Measurements from ENCODE around the gene CDH15.

DNA sequence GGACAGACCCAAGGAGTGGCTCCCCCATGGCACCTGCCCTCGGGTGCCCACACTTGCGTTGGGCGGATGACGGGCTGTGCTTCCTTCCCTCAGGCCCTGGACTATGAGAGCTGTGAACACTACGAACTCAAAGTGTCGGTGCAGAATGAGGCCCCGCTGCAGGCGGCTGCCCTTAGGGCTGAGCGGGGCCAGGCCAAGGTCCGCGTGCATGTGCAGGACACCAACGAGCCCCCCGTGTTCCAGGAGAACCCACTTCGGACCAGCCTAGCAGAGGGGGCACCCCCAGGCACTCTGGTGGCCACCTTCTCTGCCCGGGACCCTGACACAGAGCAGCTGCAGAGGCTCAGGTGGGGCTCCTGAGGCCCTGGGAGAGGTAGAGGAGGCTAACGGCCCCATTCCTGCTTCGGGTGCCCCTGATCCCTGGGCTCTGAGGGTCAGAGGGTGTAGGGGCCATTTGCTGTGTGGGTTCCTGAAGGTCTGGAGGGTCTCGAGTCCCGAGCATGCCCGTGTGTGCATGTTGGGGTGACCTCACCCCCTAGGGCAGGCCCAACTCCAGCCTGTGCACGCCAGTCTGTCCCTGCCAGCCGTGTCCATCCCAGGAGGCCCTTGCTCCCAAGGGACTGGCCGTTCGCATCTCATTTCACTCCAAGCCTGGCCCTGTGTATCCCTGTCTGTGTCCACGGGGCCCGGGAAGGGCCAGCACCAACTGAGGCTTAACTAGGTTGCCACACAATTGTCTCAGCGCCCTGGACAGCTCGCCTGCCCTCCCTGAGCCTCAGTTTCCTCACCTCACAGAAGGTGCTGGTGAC, 18.8 kb downstream of the CDH15 start:
- TF ChIP-seq POLR2A (IDR thresholded peaks at IDR 0.05): no peak
- TF ChIP-seq, protein P1, sequence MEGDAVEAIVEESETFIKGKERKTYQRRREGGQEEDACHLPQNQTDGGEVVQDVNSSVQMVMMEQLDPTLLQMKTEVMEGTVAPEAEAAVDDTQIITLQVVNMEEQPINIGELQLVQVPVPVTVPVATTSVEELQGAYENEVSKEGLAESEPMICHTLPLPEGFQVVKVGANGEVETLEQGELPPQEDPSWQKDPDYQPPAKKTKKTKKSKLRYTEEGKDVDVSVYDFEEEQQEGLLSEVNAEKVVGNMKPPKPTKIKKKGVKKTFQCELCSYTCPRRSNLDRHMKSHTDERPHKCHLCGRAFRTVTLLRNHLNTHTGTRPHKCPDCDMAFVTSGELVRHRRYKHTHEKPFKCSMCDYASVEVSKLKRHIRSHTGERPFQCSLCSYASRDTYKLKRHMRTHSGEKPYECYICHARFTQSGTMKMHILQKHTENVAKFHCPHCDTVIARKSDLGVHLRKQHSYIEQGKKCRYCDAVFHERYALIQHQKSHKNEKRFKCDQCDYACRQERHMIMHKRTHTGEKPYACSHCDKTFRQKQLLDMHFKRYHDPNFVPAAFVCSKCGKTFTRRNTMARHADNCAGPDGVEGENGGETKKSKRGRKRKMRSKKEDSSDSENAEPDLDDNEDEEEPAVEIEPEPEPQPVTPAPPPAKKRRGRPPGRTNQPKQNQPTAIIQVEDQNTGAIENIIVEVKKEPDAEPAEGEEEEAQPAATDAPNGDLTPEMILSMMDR (IDR thresholded peaks at IDR 0.05 in 4 of 5, conservative IDR thresholded peaks at IDR 0.05 in 1 of 5): no peak

Measured in gastrocnemius medialis (tissue), 4 donors.